Stimulated activated CD4-positive, alpha-beta T cell treated with anti-CD3 and anti-CD28 coated beads, Interleukin-12 subunit alpha, Interleukin-12 subunit beta, amount 100 ng/mL, for 24 hours (primary cell): ENCODE measurements around the gene ZKSCAN4.

Experiments
- DNase-seq, 2 experiments: peaks; one replicate each; pipeline ENCODE4 v3.0.0-alpha.2; 2020; ENCODE audit warnings: low read depth in 2 of 2

The ZKSCAN4 gene

DNA sequence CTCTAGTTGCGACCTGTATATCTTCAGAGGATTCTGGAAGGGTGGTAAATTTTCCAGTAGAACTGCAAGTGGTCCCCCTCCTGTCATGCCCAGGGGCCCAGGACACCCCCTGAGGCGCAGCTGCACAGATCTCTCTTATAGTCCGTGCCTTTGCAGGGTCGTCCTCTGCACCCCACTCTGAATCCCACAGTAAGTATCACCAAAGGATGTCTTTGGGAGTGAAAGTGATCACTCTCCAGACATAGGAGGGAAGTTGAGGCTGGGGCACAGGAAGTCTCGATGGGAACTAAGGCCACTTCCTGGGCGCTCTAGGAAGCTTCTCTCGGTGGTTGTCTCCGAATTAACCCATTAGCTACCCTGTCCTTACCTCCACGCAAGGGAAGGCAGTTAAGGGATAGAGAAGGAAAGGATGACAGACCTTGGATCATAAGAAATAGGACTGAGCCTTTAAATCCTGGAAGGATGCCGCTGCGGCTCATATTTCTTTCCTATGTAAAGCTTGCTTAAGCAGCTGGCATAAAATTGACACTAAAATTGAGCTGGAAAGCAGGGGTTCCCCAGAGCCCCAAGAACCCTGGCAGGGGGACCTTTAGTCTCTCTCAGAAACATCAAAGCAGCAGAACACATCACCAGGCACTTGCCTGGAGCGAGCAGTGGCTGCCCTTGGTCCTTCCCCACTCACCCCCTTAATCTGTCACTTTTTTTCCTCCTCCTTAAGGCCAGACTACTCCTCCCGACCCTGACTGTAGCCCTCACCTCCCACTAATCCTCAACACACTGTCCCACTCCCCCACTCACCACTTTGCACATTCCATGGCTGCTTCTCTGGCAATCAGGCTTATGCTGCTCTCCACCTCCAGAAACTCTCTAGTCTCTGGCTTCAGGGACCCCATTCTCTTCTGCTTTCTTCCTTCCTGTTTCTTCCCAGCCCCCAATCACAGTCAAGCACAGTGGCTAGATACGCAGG is at the start of gene ZKSCAN4:
TSS of gene ZKSCAN4 (minus strand) at position 261 of the 967 bp plus-strand sequence. CDS start 289 bp downstream, outside the sequence.
- DNase-seq = peak; percentile 56 to 72

DNA sequence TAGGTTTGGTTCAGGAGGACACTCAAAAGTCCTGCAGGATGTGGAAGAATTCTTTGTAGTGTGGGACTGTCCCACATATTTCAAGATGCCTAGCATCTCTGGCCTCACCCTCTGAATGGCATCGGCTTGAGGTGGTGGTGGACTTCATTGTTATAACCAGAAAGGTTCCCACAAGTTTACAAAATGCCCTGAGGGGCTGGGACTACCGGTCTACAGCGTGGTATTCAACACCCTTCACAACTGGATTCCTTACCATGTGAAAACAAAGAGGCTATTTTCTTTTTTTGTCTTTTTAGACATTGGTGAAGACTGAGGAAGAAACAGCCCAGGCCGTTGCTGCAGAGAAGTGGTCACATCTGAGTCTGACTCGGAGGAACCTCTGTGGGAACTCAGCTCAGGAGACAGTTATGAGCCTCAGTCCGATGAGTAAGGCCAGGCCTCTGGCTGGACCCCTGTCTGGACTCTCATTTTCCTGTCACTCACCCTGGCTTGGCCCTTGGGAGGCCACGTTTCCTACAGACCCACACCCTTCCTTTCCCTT is 44.5 kb upstream of the ZKSCAN4 start:
- DNase-seq = no peak

DNA sequence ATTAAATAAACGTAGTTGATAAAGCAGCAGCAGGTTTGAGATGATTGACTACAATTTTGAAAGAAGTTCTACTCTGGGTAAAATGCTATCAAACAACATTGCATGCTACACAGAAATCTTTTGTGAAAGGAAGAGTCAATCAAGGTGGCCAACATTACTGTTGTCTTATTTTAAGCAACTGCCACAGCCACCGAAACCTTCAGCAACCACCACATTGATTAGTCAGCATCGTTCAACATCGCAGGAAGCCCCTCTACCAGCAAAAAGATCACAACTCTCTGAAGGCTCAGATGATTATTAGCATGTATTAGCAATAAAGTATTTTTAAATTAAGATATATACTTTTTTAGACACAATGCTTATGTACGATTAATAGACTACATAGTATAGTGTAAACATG is 43.3 kb upstream of the ZKSCAN4 start:
- DNase-seq = no peak

DNA sequence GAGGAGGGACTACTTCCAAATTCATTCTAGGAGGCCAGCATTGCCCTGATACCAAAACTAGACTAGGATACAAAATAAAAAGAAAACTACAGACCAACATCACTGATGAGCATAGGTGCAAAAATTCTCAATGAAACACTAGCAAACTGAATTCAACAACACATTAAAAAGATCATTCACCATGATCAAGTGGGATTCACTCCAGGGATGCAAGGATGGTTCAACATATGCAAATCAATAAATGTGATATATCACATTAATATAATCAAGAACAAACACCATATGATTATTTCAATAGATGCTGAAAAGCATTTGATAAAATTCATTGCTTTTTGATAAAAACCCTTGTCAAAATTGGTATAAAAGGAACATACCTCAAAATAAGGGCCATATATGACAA is 39.5 kb upstream of the ZKSCAN4 start:
- no peak for DNase-seq

DNA sequence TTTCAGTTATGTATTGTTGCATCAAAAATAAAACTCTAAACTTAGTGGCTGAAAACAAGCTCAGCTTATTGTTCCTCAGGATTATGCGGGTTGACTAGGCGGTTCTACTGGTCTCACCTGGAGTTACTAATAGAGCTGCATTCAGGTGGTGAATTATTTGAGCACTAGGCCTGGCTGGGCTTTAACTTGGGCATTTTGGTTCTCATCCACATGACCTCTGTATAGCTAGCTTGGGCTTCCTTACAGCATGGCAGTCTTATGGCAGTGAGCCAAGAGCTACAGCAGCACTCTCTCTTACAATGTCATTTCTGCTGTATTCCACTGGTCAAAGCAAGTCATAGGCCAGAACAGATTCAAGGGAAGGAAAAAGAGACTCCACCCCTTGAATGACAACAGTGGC is 30.9 kb upstream of the ZKSCAN4 start:
- DNase-seq = no peak

DNA sequence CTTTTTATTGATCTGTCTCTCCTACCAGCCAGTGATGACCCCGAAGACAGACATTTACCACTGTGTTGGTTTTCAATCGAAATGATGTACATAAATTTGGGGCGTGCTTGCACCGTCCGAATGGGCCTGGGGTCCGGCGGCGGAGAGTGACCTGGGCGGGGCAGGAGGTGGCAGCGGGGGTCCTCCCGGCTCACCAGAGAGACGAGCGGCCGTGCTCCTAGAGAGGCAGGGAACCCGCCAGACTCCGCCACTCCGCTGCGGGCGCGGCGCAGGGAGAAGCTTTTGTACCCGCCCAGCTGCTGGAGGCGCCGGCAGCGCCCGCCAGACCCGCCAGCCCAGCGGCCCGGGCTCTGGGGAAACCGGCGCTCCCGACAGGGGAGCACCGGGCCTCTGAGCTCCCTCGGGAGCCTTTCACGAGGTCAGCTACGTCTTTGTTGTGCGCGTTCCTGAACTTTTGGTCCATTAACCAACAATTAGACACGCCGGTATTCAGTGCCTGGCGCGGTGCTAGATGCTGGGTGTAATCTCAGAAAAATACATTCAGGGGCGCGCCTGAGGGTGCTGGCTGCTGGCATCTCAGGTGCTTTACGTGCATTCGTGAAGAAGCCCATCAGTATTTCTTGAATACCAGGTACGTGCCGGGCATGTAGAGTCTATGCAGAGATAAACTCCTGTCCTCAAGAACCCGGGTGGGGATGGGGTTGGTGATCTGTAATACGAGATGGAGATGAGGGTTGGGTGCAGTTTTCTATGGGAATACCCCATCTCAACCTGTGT is 29.4 kb upstream of the ZKSCAN4 start, which contains the start of gene PGBD1:
TSS of gene PGBD1 (plus strand) at position 285 of the 777 bp plus-strand sequence. CDS start 2,242 bp downstream, outside the sequence.
- DNase-seq = peak; percentile 38 to 60

DNA sequence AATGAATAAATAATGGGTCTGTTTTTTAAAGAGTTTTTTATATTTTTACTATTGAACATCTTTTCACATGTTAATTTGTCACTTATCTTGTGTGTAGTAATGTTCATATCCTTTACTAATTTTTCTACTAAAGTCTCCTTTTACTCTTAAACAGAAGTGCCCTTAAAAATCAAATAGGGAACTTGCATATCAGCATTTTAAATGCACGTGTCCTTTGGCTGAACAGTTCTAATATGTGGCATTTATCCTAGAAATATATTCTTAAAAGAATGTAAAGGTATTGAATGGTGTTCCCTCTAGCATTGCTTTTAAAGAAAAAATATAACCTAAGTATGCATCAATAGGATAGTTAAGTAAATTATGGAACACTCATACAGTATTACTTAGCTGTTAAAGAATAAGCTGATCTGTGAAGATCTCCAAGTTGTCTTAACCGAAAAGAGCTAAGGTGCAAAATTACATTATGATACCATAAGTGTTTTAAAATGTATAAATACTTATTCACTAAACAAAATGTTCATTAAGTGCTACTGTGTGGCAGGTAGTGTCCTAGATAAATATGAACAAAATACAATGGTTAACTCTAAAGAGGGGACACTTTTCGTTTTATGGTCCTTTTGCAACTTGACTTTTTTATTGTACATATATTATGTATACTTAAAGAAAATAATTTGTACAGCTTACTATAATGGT is 28.7 kb upstream of the ZKSCAN4 start:
- DNase-seq = no peak

DNA sequence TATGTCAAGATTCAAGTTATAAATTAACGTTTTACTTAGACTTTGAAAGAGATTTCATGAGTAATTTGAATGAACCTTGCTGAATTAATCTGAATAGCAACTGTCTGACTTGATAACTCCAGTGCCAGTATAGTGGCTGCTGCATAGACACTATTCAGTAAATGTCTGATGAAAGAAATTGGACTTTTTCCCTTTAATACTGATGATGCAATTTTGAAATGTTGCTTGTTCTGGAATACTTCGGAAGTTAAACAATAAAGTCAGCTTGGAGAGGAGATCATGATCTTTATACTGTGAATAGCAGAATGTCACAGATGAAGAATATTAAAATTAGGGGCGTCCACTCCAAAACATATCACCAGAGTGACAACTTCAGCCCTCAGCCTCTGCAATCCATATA is 25.7 kb upstream of the ZKSCAN4 start:
- DNase-seq = no peak

DNA sequence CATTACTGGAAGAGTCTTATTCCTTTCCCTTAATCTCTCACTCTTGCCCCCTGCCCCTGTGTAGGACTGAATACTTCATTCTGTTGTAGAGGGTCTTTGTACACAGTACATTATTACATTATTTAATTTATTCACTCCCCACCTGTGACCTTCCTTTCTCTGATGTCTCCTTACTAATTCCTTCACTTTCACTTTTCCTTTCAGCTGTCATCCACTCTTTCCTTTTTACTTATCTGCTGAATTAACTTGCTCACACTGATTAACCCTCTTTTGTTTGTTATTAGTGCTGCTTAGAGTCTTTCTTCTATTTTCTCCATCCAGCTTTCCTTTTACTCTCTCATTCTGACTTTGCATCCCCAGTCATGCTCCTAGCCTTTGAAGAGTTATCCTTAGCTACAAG is 22.8 kb upstream of the ZKSCAN4 start:
- no peak for DNase-seq

DNA sequence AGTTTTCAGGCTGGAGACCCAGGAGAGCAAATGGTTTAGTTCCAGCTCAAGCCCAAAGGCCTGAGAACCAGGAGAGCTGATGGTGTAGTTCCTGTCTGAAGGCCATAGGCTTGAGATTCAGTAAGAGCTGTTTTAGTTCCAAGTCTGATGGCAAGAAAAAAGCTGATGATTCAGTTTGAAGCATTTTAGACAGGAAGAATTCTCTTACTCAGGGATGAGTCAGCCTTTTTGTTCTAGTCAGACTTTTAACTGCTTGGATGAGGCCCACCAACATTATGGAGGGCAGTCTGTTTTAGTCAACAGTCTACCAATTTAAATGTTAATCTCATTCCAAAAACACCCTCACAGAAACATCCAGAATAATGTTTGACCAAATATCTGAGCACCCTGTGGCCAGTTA is 17.4 kb upstream of the ZKSCAN4 start:
- no peak for DNase-seq

DNA sequence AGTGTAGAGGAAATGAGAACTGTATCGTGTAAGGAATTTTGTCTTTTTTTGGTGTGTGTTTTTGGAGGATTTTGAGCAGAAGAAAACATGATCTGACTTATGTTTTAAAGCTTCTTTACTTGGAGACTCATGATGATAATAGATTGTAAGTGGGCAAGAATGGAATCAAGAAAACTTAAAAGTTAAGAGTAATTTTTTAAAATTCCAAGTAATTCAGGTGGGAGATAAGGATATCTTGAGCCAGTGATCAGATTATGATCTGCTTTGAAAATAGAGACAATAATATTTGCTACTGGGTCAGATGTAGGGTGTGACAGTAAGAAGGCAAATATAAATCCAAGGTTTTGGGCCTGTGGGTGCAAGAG is 15.6 kb upstream of the ZKSCAN4 start:
- no peak for DNase-seq

DNA sequence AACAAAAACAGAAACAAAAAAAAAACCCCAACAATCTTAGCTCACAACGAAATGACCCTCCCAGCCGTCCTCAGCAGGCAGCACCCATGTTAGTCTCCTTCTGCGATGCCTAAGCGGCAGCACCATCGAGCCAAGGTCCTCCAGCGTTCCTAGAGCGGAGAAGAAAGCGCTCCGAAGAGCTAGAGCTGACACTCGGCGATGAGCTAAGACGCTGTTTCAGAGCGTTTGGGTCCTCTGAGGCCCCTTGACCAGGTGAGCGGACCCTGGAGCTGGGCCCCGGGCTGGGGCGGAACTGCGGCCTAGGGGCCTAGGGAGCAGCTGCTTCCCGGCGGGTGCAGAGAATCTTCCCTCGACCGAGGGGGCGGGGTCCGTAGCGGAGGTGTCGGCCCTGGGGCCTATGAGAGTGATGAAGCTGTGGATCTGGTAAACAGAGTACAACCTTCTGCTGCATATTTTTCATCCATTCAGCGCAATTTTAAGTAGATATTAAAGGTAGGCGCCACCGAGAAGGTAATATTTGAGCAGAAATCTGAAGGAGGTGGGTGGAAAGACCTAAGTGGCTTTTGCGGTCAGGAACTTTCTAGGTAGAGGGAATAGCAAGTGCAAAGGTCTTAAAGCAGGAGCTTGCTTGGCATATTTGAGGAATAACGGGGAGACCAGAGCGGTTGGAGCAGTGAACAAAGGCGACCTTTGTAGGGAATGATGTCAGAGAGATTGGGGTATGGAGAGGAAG is 15.1 kb upstream of the ZKSCAN4 start, which contains the start of gene ZSCAN26:
TSS of gene ZSCAN26 (plus strand) at position 182 of the 733 bp plus-strand sequence. CDS start 4,777 bp downstream, outside the sequence.
- peak; percentile 66 to 77 for DNase-seq

DNA sequence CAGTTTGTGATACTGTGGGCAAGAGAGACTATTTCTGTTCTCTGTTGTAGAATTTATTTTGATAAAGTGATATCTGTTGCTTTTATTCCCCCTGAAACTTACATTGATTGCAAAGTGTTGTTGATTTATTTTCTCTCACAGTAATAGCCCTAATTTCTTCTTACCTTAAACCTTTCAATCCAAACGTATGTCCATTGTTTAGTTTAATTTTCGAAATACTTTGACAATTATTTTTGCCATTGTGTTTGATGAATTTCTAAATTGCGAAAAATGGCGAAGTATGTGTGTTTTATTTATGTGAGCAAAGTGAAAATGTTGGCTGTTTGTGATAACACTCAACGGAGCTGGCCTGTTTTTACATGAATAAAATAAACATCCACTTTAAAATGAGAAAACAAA is 14.5 kb upstream of the ZKSCAN4 start:
- no peak for DNase-seq

DNA sequence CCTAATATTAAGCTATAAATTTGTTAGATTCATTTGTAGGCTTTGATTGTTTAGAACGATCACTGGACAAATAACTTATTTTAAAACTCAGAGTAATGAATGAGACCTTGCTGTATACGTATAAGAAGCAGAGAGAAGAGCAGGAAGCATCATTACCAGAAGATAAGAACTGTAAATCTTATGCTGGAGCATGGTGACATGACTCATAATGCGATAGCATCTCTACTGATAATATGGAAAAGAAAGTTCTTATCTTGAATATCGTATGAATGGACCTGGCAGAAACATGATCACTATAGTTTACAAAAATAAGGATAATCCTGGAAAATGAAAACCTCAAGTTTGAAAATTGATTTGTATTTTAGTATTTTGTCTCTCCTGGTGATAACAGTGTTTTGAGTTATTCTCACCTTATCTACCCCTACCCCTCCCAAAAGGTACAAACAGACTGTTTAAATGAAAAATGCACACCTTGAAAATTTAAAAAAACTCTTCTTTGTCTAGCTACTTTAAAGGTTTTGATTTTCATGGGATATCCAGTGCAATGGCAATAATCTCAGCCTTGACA is 12.8 kb upstream of the ZKSCAN4 start:
- DNase-seq = no peak

DNA sequence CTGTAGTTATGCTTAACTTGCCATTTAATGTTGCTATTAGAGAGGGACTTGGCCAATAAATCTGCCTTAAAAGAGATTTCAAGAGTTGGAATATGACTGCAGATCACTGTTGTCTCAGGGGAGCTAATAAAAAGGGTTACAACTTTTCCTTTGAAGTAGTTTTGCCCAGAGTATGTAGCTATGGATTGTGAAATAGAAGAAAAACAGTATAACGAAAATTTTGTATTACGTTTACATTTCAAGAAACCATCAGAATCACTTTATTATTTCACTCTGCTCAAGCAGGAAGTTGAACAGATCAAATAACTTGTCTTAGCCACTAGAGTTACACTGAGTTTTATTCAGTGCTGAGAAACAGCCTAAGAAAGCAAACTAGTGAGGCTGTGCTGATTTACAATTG is 11.9 kb upstream of the ZKSCAN4 start:
- DNase-seq = no peak

DNA sequence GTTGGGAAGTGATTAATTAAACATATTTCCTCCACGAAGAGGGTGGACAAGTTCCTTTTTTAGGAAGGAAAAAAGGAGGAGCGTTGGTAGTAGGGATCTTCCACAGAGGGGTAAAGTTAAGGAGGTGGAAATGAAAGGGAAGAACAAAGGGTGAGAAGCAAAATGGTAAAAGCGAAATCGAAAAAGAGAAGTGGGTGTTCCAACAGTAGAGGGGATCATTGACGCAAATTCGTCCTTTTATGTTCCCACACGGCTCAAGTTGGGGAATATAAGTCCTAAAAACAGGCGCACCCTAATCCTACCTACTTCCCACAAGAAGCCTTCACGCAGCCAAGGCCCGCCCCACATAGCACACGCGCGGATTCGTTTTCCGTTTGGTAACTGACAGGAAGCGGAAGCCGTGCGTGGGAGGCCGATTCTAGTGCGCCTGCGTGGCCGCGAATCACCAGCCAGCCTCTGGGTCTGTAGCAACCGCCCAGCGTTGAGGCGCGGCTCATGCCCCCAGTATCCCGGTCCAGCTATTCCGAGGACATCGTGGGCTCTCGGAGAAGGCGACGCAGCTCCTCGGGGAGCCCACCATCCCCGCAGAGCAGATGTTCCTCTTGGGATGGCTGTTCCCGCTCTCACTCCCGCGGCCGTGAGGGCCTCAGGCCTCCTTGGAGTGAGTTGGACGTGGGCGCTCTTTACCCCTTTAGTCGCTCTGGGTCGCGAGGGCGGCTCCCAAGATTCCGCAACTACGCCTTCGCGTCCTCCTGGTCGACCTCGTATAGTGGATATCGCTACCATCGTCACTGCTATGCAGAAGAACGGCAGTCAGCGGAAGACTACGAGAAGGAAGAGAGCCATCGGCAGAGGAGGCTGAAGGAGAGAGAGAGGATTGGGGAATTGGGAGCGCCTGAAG is 7.1 kb upstream of the ZKSCAN4 start, which contains the start of gene NKAPL:
TSS of gene NKAPL (plus strand) at position 421 of the 901 bp plus-strand sequence. CDS start at position 496, 75 bp downstream.
- peak; percentile 14 to 51 for DNase-seq

DNA sequence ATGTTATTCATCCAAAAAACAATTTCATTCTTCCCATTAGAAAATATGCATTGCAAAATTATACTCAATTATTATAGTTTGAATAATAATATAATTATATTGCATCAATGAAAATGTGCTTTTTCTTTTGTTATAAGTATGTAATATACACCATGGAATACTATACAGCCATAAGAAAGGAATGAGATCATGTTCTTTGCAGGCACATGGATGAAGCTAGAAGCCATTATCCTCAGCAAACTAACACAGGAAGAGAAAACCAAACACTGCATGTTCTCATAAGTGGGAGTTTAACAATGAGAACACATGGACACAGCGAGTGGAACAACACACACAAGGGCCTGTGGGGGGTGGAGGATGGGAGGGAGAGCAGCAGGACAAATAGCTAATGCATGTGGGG is 5.0 kb upstream of the ZKSCAN4 start:
- DNase-seq = no peak

DNA sequence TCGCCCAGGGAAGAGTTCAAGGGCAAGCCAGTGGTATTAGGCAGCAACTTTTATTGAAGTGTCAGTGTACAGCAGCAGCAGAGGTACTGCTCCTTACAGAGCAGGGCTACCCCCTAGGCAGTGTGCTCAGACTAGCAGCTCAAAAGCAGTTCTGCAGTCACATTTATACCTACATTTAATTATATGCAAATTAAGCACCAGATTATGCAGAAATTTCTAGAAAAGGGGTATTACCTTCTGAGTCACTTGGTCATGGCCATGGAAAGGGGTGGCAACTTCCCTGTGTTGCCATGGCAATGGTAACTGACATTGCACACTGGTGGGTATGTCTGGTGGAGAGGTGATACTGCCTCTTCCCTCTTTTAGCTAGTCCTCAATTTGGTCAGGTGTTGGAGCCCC is 2.1 kb upstream of the ZKSCAN4 start:
- DNase-seq = no peak

DNA sequence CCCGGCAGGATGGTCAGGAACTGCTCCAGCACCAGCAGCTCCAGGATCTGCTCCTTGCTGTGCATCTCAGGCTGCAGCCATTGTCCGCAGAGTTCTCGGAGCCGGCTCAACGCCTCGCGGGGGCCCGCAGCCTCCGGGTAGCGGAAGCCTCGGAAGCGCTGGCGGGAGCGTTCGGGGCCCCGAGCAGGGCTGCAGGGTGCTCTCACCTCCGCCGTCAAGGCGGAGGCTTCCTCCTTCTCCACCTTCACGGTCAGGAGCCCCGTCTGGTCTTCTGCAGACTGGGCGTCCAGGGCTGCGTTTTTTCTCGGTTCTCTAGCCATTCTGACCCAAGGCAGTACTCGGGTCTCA is 434 bp downstream of the ZKSCAN4 start:
- peak in 1 of 2 experiments; percentile 12 for DNase-seq
